ENCODE measurements around the gene TWSG1.

Gene TWSG1

DNA sequence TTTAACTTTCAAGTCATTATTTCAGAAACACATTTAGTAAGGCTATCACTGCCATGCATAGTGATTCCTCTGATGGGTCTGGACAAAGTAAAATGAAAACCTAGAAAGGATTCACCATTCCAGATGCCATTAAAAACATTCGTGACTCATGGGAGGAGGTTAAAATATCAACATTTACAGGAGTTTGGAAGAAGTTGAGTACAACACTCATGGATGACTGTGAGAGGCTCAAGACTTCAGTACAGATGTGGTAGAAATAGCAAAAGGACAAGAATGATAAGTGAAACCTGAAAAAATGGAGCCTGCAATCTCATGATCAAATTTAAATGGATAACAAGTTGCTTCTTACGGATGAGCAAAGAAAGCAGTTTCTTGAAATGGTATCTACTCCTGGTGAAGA is 5.8 kb upstream of the TWSG1 start:
- Histone ChIP-seq H3K27ac (replicated peaks) (no peak overlapping the region), H3K27me3 (ENCODE audit: insufficient read depth, poor library complexity, severe bottlenecking) (no peaks in the 10 kb centered on the region), H3K4me3 (replicated peaks; ENCODE audit: insufficient read depth, low read length) (no peak overlapping the region)
- DNase-seq (ENCODE audit: low read depth in 1 of 2, low spot score in 1 of 2) = no peak
- TF ChIP-seq SPI1 (IDR thresholded peaks at IDR 0.05; ENCODE audit: borderline replicate concordance, low read depth) = no peak
- TF ChIP-seq GABPA (IDR thresholded peaks at IDR 0.05; ENCODE audit: low read depth) = no peak
- TF ChIP-seq, protein P1, sequence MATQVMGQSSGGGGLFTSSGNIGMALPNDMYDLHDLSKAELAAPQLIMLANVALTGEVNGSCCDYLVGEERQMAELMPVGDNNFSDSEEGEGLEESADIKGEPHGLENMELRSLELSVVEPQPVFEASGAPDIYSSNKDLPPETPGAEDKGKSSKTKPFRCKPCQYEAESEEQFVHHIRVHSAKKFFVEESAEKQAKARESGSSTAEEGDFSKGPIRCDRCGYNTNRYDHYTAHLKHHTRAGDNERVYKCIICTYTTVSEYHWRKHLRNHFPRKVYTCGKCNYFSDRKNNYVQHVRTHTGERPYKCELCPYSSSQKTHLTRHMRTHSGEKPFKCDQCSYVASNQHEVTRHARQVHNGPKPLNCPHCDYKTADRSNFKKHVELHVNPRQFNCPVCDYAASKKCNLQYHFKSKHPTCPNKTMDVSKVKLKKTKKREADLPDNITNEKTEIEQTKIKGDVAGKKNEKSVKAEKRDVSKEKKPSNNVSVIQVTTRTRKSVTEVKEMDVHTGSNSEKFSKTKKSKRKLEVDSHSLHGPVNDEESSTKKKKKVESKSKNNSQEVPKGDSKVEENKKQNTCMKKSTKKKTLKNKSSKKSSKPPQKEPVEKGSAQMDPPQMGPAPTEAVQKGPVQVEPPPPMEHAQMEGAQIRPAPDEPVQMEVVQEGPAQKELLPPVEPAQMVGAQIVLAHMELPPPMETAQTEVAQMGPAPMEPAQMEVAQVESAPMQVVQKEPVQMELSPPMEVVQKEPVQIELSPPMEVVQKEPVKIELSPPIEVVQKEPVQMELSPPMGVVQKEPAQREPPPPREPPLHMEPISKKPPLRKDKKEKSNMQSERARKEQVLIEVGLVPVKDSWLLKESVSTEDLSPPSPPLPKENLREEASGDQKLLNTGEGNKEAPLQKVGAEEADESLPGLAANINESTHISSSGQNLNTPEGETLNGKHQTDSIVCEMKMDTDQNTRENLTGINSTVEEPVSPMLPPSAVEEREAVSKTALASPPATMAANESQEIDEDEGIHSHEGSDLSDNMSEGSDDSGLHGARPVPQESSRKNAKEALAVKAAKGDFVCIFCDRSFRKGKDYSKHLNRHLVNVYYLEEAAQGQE (IDR thresholded peaks at IDR 0.05; ENCODE audit: insufficient replicate concordance, low read depth) = no peak
- no peak for TF ChIP-seq POLR2AphosphoS5 (IDR thresholded peaks at IDR 0.05; ENCODE audit: low read depth)
- no peak for TF ChIP-seq CTCF (IDR thresholded peaks at IDR 0.05; ENCODE audit: insufficient read depth, low read length)

DNA sequence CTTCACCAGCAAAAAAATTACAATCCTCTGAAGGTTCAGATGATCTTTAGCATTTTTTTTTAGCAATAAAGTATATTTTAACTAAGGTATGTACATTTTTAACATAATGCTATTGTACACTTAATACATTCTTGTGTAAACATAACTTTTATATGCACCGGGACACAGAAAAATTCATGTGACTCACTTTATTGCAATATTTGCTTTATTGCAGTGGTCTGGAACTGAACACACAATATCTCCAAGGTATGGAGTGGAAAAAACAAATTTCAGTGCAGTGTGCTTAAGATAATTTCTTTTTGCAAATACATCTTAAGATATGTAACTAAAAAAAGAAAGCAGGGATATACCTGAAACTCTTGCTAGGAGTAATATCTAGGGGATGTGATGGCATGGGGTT is 5.1 kb upstream of the TWSG1 start:
- H3K4me3 ChIP-seq (replicated peaks; ENCODE audit: insufficient read depth, low read length) = no peak overlapping the region
- no peaks in the 10 kb centered on the region for H3K27me3 ChIP-seq (ENCODE audit: insufficient read depth, poor library complexity, severe bottlenecking)
- TF ChIP-seq SPI1 (IDR thresholded peaks at IDR 0.05; ENCODE audit: borderline replicate concordance, low read depth) = no peak
- TF ChIP-seq GABPA (IDR thresholded peaks at IDR 0.05; ENCODE audit: low read depth) = no peak
- TF ChIP-seq POLR2AphosphoS5 (IDR thresholded peaks at IDR 0.05; ENCODE audit: low read depth) = no peak
- TF ChIP-seq, protein P1 (IDR thresholded peaks at IDR 0.05; ENCODE audit: insufficient replicate concordance, low read depth) = no peak
- no peak for TF ChIP-seq CTCF (IDR thresholded peaks at IDR 0.05; ENCODE audit: insufficient read depth, low read length)
- H3K27ac ChIP-seq (replicated peaks) = no peak overlapping the region
- no peak for DNase-seq (ENCODE audit: low read depth in 1 of 2, low spot score in 1 of 2)

DNA sequence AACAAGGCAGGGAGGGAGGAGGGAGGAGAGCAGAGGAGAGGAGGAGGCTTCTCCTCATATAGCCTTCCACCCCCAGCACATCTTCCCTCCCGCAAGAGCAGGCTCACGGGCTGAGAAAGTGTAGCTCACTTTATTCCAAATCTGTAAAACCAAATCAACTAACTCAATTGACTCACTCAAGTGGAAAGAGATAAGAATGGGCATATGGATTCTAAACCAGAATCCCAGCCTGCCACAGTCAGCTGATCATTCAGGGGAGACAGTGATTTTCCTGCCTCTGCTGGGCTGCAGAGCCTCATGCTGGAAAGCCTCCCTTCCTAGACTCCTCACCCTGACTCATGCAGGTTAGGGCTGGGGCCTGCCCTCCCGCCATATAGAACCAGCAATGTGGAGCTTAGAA is 4.2 kb upstream of the TWSG1 start:
- no peak for DNase-seq (ENCODE audit: low read depth in 1 of 2, low spot score in 1 of 2)
- TF ChIP-seq GABPA (IDR thresholded peaks at IDR 0.05; ENCODE audit: low read depth) (no peak), POLR2AphosphoS5 (IDR thresholded peaks at IDR 0.05; ENCODE audit: low read depth) (no peak), CTCF (IDR thresholded peaks at IDR 0.05; ENCODE audit: insufficient read depth, low read length) (no peak), SPI1 (IDR thresholded peaks at IDR 0.05; ENCODE audit: borderline replicate concordance, low read depth) (no peak)
- TF ChIP-seq, protein P1 (IDR thresholded peaks at IDR 0.05; ENCODE audit: insufficient replicate concordance, low read depth) = no peak
- H3K27ac ChIP-seq (replicated peaks) = no peak overlapping the region
- no peaks in the 10 kb centered on the region for H3K27me3 ChIP-seq (ENCODE audit: insufficient read depth, poor library complexity, severe bottlenecking)
- no peak overlapping the region for H3K4me3 ChIP-seq (replicated peaks; ENCODE audit: insufficient read depth, low read length)
